Neural crest cell (in vitro differentiated cells): ENCODE measurements around the gene RABEP2. TPM values are rescaled to one million over a fixed set of nuclear protein-coding genes. Genes with fewer than 3 reads are reported as not detected.

ENCODE experiments used
- DNase-seq: peaks from one replicate; pipeline ENCODE4 v3.0.0; 2021; ENCODE audit warnings: low read depth, mixed read lengths, low spot score
- H3K27ac Mint-ChIP-seq: one replicate; pipeline ENCODE4 v1.8.0; 2021; ENCODE audit warnings: mild to moderate bottlenecking, mixed read lengths; ENCODE audit not compliant: unreplicated experiment
- H3K27me3 Mint-ChIP-seq: 2 replicates; pipeline ENCODE4 v1.8.0; 2021; ENCODE audit warnings: low read depth, mild to moderate bottlenecking, mixed read lengths
- H3K36me3 Mint-ChIP-seq: 2 replicates; pipeline ENCODE4 v1.8.0; 2021; ENCODE audit warnings: low read depth, mild to moderate bottlenecking, mixed read lengths
- H3K4me1 Mint-ChIP-seq: 2 replicates; pipeline ENCODE4 v1.8.0; 2021; ENCODE audit warnings: mixed read lengths
- H3K4me3 Mint-ChIP-seq: one replicate; pipeline ENCODE4 v1.8.0; 2021; ENCODE audit warnings: mild to moderate bottlenecking, mixed read lengths
- H3K9me3 Mint-ChIP-seq: 2 replicates; pipeline ENCODE4 v1.8.0; 2021; ENCODE audit warnings: mixed read lengths
- total RNA-seq: library from RNA; stranded (reverse); gene quantifications from 2 replicates; pipeline ENCODE4 v1.2.1, GENCODE V29; 2021
- TF ChIP-seq, protein P1 (sequence below): fragments of 200-600 bp; sonication (generic); conservative IDR thresholded peaks from 2 replicates; pipeline ENCODE4 v1.5.0; 2021; ENCODE audit warnings: antibody characterized with exemption, mild to moderate bottlenecking

RABEP2 gene
- total RNA-seq, 1 donor from 2014 or later: 20.2 TPM

- H3K4me1 Mint-ChIP-seq: peaks cover 26% of the 10 kb centered on the region
Measured at GRCh38 chr16:28876019-28876659, 48.9 kb downstream of the RABEP2 start.

GRCh38 chr16:28875134-28876018 is 49.7 kb downstream of the RABEP2 start:
- Mint-ChIP-seq H3K27me3 (no peaks in the 10 kb centered on the region), H3K4me3 (no peak overlapping the region), H3K9me3 (no peaks in the 10 kb centered on the region), H3K27ac (no peak overlapping the region), H3K36me3 (no peaks in the 10 kb centered on the region), H3K4me1 (peaks cover 20% of the 10 kb centered on the region)
- TF ChIP-seq, protein P1, sequence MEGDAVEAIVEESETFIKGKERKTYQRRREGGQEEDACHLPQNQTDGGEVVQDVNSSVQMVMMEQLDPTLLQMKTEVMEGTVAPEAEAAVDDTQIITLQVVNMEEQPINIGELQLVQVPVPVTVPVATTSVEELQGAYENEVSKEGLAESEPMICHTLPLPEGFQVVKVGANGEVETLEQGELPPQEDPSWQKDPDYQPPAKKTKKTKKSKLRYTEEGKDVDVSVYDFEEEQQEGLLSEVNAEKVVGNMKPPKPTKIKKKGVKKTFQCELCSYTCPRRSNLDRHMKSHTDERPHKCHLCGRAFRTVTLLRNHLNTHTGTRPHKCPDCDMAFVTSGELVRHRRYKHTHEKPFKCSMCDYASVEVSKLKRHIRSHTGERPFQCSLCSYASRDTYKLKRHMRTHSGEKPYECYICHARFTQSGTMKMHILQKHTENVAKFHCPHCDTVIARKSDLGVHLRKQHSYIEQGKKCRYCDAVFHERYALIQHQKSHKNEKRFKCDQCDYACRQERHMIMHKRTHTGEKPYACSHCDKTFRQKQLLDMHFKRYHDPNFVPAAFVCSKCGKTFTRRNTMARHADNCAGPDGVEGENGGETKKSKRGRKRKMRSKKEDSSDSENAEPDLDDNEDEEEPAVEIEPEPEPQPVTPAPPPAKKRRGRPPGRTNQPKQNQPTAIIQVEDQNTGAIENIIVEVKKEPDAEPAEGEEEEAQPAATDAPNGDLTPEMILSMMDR: no peak
- DNase-seq: no peak

More at GRCh38 chr16:28876019-28876659, 48.9 kb downstream of the RABEP2 start:
- H3K9me3 Mint-ChIP-seq: no peaks in the 10 kb centered on the region
- H3K36me3 Mint-ChIP-seq: no peaks in the 10 kb centered on the region
- no peak overlapping the region for H3K27ac Mint-ChIP-seq
- TF ChIP-seq, protein P1: no peak
- no peak overlapping the region for H3K4me3 Mint-ChIP-seq
- no peak for DNase-seq
- H3K27me3 Mint-ChIP-seq: peaks cover 2% of the 10 kb centered on the region

DNA sequence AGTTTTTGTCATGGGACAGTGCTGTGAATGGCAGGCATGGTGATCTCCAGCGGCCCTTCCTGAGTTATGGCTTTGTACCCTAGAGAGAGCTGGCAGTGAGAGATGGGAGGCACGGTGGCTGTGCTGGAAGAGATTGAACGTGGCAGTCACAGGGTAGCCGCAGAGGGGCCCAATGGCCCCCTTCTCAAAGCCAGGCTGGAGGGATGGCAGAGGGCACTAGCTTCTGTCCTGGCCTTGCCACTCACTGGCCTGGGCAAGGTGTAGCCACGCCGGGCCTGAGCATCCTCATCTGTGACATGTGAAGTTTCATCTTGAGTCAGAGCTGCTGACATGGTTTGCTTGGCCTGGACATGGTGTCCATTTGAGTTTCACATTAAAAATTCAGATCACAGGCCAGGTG is 50.6 kb downstream of the RABEP2 start:
- peaks cover 4% of the 10 kb centered on the region for H3K36me3 Mint-ChIP-seq
- no peak overlapping the region for H3K4me3 Mint-ChIP-seq
- TF ChIP-seq, protein P1: no peak
- peaks cover 20% of the 10 kb centered on the region for H3K4me1 Mint-ChIP-seq
- H3K27ac Mint-ChIP-seq: no peak overlapping the region
- H3K27me3 Mint-ChIP-seq: no peaks in the 10 kb centered on the region
- no peak for DNase-seq
- H3K9me3 Mint-ChIP-seq: no peaks in the 10 kb centered on the region

- Mint-ChIP-seq H3K4me1 (peaks cover 12% of the 10 kb centered on the region), H3K27ac (no peak overlapping the region), H3K9me3 (no peaks in the 10 kb centered on the region), H3K27me3 (no peaks in the 10 kb centered on the region), H3K4me3 (peak overlapping the region; percentile 54), H3K36me3 (peaks cover 4% of the 10 kb centered on the region)
- no peak for DNase-seq
- TF ChIP-seq, protein P1: peak; percentile 68
Measured at GRCh38 chr16:28873543-28874201, 51.4 kb downstream of the RABEP2 start.

DNA sequence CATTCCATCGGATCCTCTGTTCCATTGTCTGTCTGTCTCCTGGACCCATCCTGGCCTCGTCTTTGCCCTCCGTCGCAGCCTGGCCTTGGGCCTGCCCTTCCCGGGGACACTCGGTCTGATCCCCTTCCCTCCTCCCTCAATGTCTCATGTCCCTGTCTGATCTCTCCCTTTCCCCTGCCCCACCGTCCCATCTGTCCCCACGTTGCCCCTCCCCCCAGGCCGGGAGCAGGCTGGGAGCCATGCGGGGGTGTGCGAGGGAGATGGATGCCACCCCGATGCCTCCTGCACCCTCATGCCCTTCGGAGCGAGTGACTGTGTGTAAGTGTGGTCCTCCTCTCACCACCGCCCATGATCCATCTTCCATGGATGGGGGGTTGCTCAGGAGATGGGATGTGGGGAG is 52.1 kb downstream of the RABEP2 start:
- Mint-ChIP-seq H3K36me3 (peaks cover 4% of the 10 kb centered on the region), H3K27ac (peak overlapping the region; percentile 19), H3K9me3 (no peaks in the 10 kb centered on the region), H3K4me1 (peaks cover 10% of the 10 kb centered on the region), H3K4me3 (no peak overlapping the region), H3K27me3 (no peaks in the 10 kb centered on the region)
- DNase-seq: no peak
- TF ChIP-seq, protein P1: no peak
